H9 (cell line): ENCODE measurements around the gene JAKMIP3. TPM values are rescaled to one million over a fixed set of nuclear protein-coding genes. Genes with fewer than 3 reads are reported as not detected.

Experiments
- DNase-seq: peaks from one replicate; pipeline ENCODE4 v3.0.0-alpha.2; 2017
- H2AFZ ChIP-seq: one replicate; pipeline ENCODE4 v1.6.1; 2013; ENCODE audit warnings: mild to moderate bottlenecking, low read length, control low read depth, moderate library complexity
- H2AK5ac ChIP-seq: 2 replicates; pipeline ENCODE4 v1.6.1; 2013; ENCODE audit warnings: low read length, control low read depth, mixed read lengths; ENCODE audit not compliant: insufficient read length
- H2BK120ac ChIP-seq: one replicate; pipeline ENCODE4 v1.6.1; 2013; ENCODE audit warnings: low read depth, mild to moderate bottlenecking, low read length, control low read depth, inconsistent platforms; ENCODE audit not compliant: poor library complexity, severe bottlenecking
- H2BK12ac ChIP-seq: 2 replicates; pipeline ENCODE4 v1.6.1; 2013; ENCODE audit warnings: low read length, control low read depth, mixed read lengths, low read depth; ENCODE audit not compliant: insufficient read length
- H2BK15ac ChIP-seq: 2 replicates; pipeline ENCODE4 v1.6.1; 2013; ENCODE audit warnings: low read depth, low read length, control low read depth
- H2BK20ac ChIP-seq: one replicate; pipeline ENCODE4 v1.6.1; 2013; ENCODE audit warnings: low read depth, mild to moderate bottlenecking, low read length, control low read depth, inconsistent platforms; ENCODE audit not compliant: poor library complexity, severe bottlenecking
- H2BK5ac ChIP-seq: 2 replicates; pipeline ENCODE4 v1.6.1; 2013; ENCODE audit warnings: low read length, control low read depth, mixed read lengths; ENCODE audit not compliant: insufficient read length
- H3K14ac ChIP-seq: 2 replicates; pipeline ENCODE4 v1.6.1; 2013; ENCODE audit warnings: low read length, control low read depth; ENCODE audit not compliant: insufficient read depth
- H3K18ac ChIP-seq: 2 replicates; pipeline ENCODE4 v1.6.1; 2013; ENCODE audit warnings: low read depth, mild to moderate bottlenecking, mixed read lengths, low read length, control low read depth; ENCODE audit not compliant: insufficient read length
- H3K23ac ChIP-seq: 2 replicates; pipeline ENCODE4 v1.6.1; 2013; ENCODE audit warnings: low read length, control low read depth, mixed read lengths, low read depth; ENCODE audit not compliant: insufficient read length
- H3K23me2 ChIP-seq: 2 replicates; pipeline ENCODE4 v1.6.1; 2013; ENCODE audit warnings: low read depth, mild to moderate bottlenecking, mixed read lengths, low read length, control low read depth; ENCODE audit not compliant: insufficient read length, poor library complexity, severe bottlenecking
- H3K27ac ChIP-seq: 2 replicates; pipeline ENCODE4 v1.5.1; 2013; ENCODE audit warnings: low read length, control low read depth, mixed read lengths, low read depth; ENCODE audit not compliant: insufficient read length
- H3K27me3 ChIP-seq: 2 replicates; pipeline ENCODE4 v1.6.1; 2013; ENCODE audit warnings: low read length, control low read depth, inconsistent platforms; ENCODE audit not compliant: insufficient read depth
- H3K4ac ChIP-seq: 2 replicates; pipeline ENCODE4 v1.6.1; 2013; ENCODE audit warnings: low read depth, mild to moderate bottlenecking, control low read depth, inconsistent platforms, low read length, moderate library complexity
- H3K4me1 ChIP-seq: 2 replicates; pipeline ENCODE4 v1.6.1; 2013; ENCODE audit warnings: low read length, control low read depth, inconsistent platforms; ENCODE audit not compliant: insufficient read depth
- H3K4me2 ChIP-seq: 2 replicates; pipeline ENCODE4 v1.6.1; 2013; ENCODE audit warnings: low read length, control low read depth, mixed read lengths; ENCODE audit not compliant: insufficient read length, insufficient read depth
- H3K56ac ChIP-seq: 2 replicates; pipeline ENCODE4 v1.6.1; 2013; ENCODE audit warnings: low read depth, mild to moderate bottlenecking, mixed read lengths, low read length, control low read depth; ENCODE audit not compliant: insufficient read length
- H3K79me1 ChIP-seq: 2 replicates; pipeline ENCODE4 v1.6.1; 2013; ENCODE audit warnings: low read depth, mild to moderate bottlenecking, moderate library complexity, low read length, control low read depth, inconsistent platforms; ENCODE audit not compliant: insufficient read depth, poor library complexity, severe bottlenecking
- H3K79me2 ChIP-seq: 2 replicates; pipeline ENCODE4 v1.6.1; 2013; ENCODE audit warnings: low read length, control low read depth, inconsistent platforms; ENCODE audit not compliant: insufficient read depth
- H3K9ac ChIP-seq: 2 replicates; pipeline ENCODE4 v1.6.1; 2013; ENCODE audit warnings: low read length, control low read depth, mixed read lengths; ENCODE audit not compliant: insufficient read length; ENCODE audit errors: extremely low read depth
- H3K9me3 ChIP-seq: one replicate; pipeline ENCODE4 v1.6.1; 2013; ENCODE audit warnings: low read depth, low read length, inconsistent platforms; ENCODE audit not compliant: control insufficient read depth
- H3T11ph ChIP-seq: one replicate; pipeline ENCODE4 v1.6.1; 2013; ENCODE audit warnings: mild to moderate bottlenecking, low read length, control low read depth, inconsistent platforms
- H4K20me1 ChIP-seq: one replicate; pipeline ENCODE4 v1.6.1; 2013; ENCODE audit not compliant: control insufficient read depth, insufficient read length, insufficient read depth
- H4K5ac ChIP-seq: 2 replicates; pipeline ENCODE4 v1.6.1; 2013; ENCODE audit warnings: low read depth, mild to moderate bottlenecking, mixed read lengths, low read length, control low read depth; ENCODE audit not compliant: insufficient read length
- H4K8ac ChIP-seq: replicated peaks from 2 replicates; pipeline ENCODE4 v1.6.1; 2013; ENCODE audit warnings: low read length, control low read depth, mixed read lengths, low read depth; ENCODE audit not compliant: insufficient read length
- H4K91ac ChIP-seq: 2 replicates; pipeline ENCODE4 v1.6.1; 2013; ENCODE audit warnings: low read depth, mild to moderate bottlenecking, moderate library complexity, mixed read lengths, low read length, control low read depth; ENCODE audit not compliant: insufficient read length
- H3K27ac Mint-ChIP-seq, 3 experiments: 2 replicates in 2 of 3; 3 replicates in 1 of 3; pipeline ENCODE4 v1.8.0; 2020 to 2021; ENCODE audit warnings: mixed read lengths in 3 of 3, mild to moderate bottlenecking in 1 of 3, moderate library complexity in 1 of 3
- H3K27me3 Mint-ChIP-seq: 2 replicates; pipeline ENCODE4 v1.8.0; 2021; ENCODE audit warnings: low read depth, mild to moderate bottlenecking, moderate library complexity, mixed read lengths
- H3K36me3 Mint-ChIP-seq, 3 experiments: 2 replicates in 2 of 3; 3 replicates in 1 of 3; pipeline ENCODE4 v1.8.0; 2020 to 2021; ENCODE audit warnings: low read depth in 3 of 3, mixed read lengths in 3 of 3; ENCODE audit not compliant: insufficient read depth in 1 of 3
- H3K4me1 Mint-ChIP-seq, 2 experiments: 2 replicates each; pipeline ENCODE4 v1.8.0; 2020; ENCODE audit warnings: mixed read lengths in 2 of 2
- H3K4me3 Mint-ChIP-seq, 2 experiments: 2 replicates in 1 of 2; 3 replicates in 1 of 2; pipeline ENCODE4 v1.8.0; 2020 to 2021; ENCODE audit warnings: mild to moderate bottlenecking in 2 of 2, mixed read lengths in 2 of 2, moderate library complexity in 1 of 2
- H3K9me3 Mint-ChIP-seq, 2 experiments: 2 replicates in 1 of 2; 3 replicates in 1 of 2; pipeline ENCODE4 v1.8.0; 2020; ENCODE audit warnings: mild to moderate bottlenecking in 2 of 2, mixed read lengths in 2 of 2, moderate library complexity in 1 of 2
- CTCF ChIP-seq: fragments of 200-600 bp; sonication (generic); conservative IDR thresholded peaks from 3 replicates; pipeline ENCODE4 v1.8.0; 2021; ENCODE audit warnings: antibody characterized with exemption, mild to moderate bottlenecking
- WGBS: extraction: QIAGEN DNeasy Blood & Tissue Kit; methylation state at CpG from one replicate; pipeline ENCODE4 v1.1.7; 2013; ENCODE audit warnings: missing lambda C conversion rate, low lambda C conversion rate, mixed read lengths; ENCODE audit not compliant: insufficient read length; ENCODE audit errors: extremely low coverage; 5-methylcytosine and 5-hydroxymethylcytosine counted together
- total RNA-seq: library from RNA; stranded (reverse); gene quantifications from 2 replicates; pipeline ENCODE4 v1.2.1, GENCODE V29; 2021

JAKMIP3 gene
- total RNA-seq, 1 experiment from 2014 or later: 0.50 TPM

- TF ChIP-seq CTCF: no peak
- Histone ChIP-seq H3K4me2 (no peak overlapping the region), H4K91ac (no peak overlapping the region)
Observed at GRCh38 chr10:132102071-132102716, 36.4 kb downstream of the JAKMIP3 start.

More at GRCh38 chr10:132102071-132102716, 36.4 kb downstream of the JAKMIP3 start:
- DNase-seq: peak; percentile 24
- Histone ChIP-seq H2BK5ac (no peak overlapping the region), H3K23ac (no peak overlapping the region), H2AK5ac (no peak overlapping the region), H4K8ac (no peak overlapping the region), H3K79me2 (no peaks in the 10 kb centered on the region), H2BK15ac (no peak overlapping the region), H3K56ac (no peak overlapping the region), H3K4me1 (no peaks in the 10 kb centered on the region), H2BK120ac (no peak overlapping the region), H4K5ac (no peak overlapping the region), H3K9ac (no peak overlapping the region), H3K9me3 (no peaks in the 10 kb centered on the region), H2AFZ (no peak overlapping the region), H3K23me2 (no peaks in the 10 kb centered on the region), H2BK12ac (no peak overlapping the region), H3K4ac (no peak overlapping the region), H3K27ac (no peak overlapping the region), H3K27me3 (no peaks in the 10 kb centered on the region), H3T11ph (no peak overlapping the region), H3K14ac (no peak overlapping the region), H3K18ac (no peak overlapping the region), H2BK20ac (no peak overlapping the region), H3K79me1 (no peaks in the 10 kb centered on the region), H4K20me1 (no peaks in the 10 kb centered on the region)
- Mint-ChIP-seq H3K36me3 (peaks cover 0 to 2% (median 0%) of the 10 kb centered on the region in 3 experiments; a peak in 1 of 7 replicates), H3K27me3 (peaks cover 1% of the 10 kb centered on the region; the same call in 1 of the 2 replicates), H3K27ac (no peak overlapping the region), H3K4me3 (no peak overlapping the region), H3K9me3 (no peaks in the 10 kb centered on the region), H3K4me1 (no peaks in the 10 kb centered on the region)
- WGBS: no CpG with 5 or more reads among the region's 23 CpGs
